GM12878 (cell line): ENCODE data around the gene ME1. TPM values are rescaled to one million over a fixed set of nuclear protein-coding genes. Genes with fewer than 3 reads are reported as not detected.

Experiments used
- ATAC-seq: fragments of 200-7000 bp; cut with Tn5 transposase; 3 replicates; pipeline ENCODE4 v1.9.1; 2020; ENCODE audit warnings: mild to moderate bottlenecking, moderate library complexity
- BruUV-seq: library from RNA; stranded (reverse); fragments of 400-500 nt; replicated peaks from 2 replicates; lab custom pipeline; 2021; lab: Mats Ljungman, UMichigan
- CTCF ChIA-PET: fragments of 300-600 bp; sonication (Branson Sonifier 250); formaldehyde crosslinking; extraction: SDS; loops from one replicate; lab custom pipeline; 2021; ENCODE audit warnings: inconsistent platforms; lab: Yijun Ruan, JAX
- POLR2A ChIA-PET: fragments of 350-600 bp; formaldehyde crosslinking; extraction: SDS; loops from one replicate; lab custom pipeline; 2021; ENCODE audit warnings: inconsistent platforms; lab: Charles Lee
- RAD21 ChIA-PET: fragments of 300-600 bp; sonication (Branson Sonifier 250); formaldehyde crosslinking; loops from one replicate; lab custom pipeline; 2023; ENCODE audit warnings: antibody characterized with exemption; ENCODE audit not compliant: unreplicated experiment; lab: Charles Lee
- SMC1A ChIA-PET: fragments of 300-600 bp; sonication (Branson Sonifier 250); formaldehyde crosslinking; loops from one replicate; lab custom pipeline; 2023; ENCODE audit not compliant: unreplicated experiment, uncharacterized antibody; lab: Charles Lee
- DNase-seq: peaks from one replicate; pipeline ENCODE4 v3.0.0-alpha.2; 2011; ENCODE audit warnings: low read depth, low spot score
- FAIRE-seq: peaks from 3 replicates; lab custom pipeline; 2011; peaks lifted over from hg19 to GRCh38; lab: Jason Lieb, UNC
- H2AFZ ChIP-seq: 2 replicates; pipeline ENCODE4 v1.6.0; 2011; ENCODE audit warnings: low read depth, low read length, control low read depth; ENCODE audit not compliant: control insufficient read depth
- H3K27ac ChIP-seq: 2 replicates; pipeline ENCODE4 v1.5.1; 2011; ENCODE audit warnings: control low read depth; ENCODE audit not compliant: control insufficient read depth, insufficient read depth
- H3K27me3 ChIP-seq, 2 experiments: replicated peaks in 1 of 2; 2 replicates each; pipeline versions ENCODE4 v1.6.0 to v1.6.1; 2011; ENCODE audit warnings: low read length in 1 of 2; ENCODE audit not compliant: control insufficient read depth in 2 of 2, insufficient read depth in 2 of 2
- H3K36me3 ChIP-seq, 2 experiments: 2 replicates each; pipeline ENCODE4 v1.5.1; 2011; ENCODE audit warnings: low read length in 1 of 2; ENCODE audit not compliant: control insufficient read depth in 2 of 2, insufficient read depth in 2 of 2
- H3K4me1 ChIP-seq: 2 replicates; pipeline ENCODE4 v1.6.1; 2011; ENCODE audit warnings: mild to moderate bottlenecking, low read length, moderate library complexity, mixed read lengths; ENCODE audit not compliant: control insufficient read depth, insufficient read depth
- H3K4me2 ChIP-seq: 2 replicates; pipeline ENCODE4 v1.6.0; 2011; ENCODE audit warnings: control low read depth; ENCODE audit not compliant: control insufficient read depth, insufficient read depth
- H3K4me3 ChIP-seq: fragments of 200-600 bp; sonication (generic); 2 replicates; pipeline ENCODE4 v1.5.1; 2016
- H3K79me2 ChIP-seq: 2 replicates; pipeline ENCODE4 v1.6.0; 2011; ENCODE audit warnings: low read length; ENCODE audit not compliant: control insufficient read depth, insufficient read depth
- H3K9ac ChIP-seq: 2 replicates; pipeline ENCODE4 v1.8.0; 2011; ENCODE audit warnings: low read length, control low read depth, mixed read lengths; ENCODE audit not compliant: control insufficient read depth, insufficient read depth
- H3K9me3 ChIP-seq: replicated peaks from 3 replicates; pipeline ENCODE4 v1.5.1; 2011; ENCODE audit warnings: mild to moderate bottlenecking, low read length; ENCODE audit not compliant: control insufficient read depth, insufficient read depth
- H4K20me1 ChIP-seq: 2 replicates; pipeline ENCODE4 v1.6.0; 2011; ENCODE audit not compliant: control insufficient read depth, insufficient read depth
- CTCF ChIP-seq, 3 experiments: IDR thresholded peaks in 2 of 3; conservative IDR thresholded peaks in 1 of 3; 2 replicates each; pipeline ENCODE4 v1.5.1; 2011; ENCODE audit warnings: low read depth in 3 of 3, low read length in 3 of 3, mild to moderate bottlenecking in 3 of 3, control low read depth in 2 of 3, moderate library complexity in 2 of 3, inconsistent platforms in 1 of 3, mixed read lengths in 1 of 3; ENCODE audit not compliant: control insufficient read depth in 2 of 3, insufficient read depth in 1 of 3; ENCODE audit errors: extremely low read depth in 1 of 3
- IRF4 ChIP-seq: IDR thresholded peaks from 2 replicates; pipeline ENCODE4 v1.6.1; 2011; ENCODE audit warnings: low read depth, low read length
- PML ChIP-seq: IDR thresholded peaks from 2 replicates; pipeline ENCODE4 v1.6.1; 2012; ENCODE audit warnings: low read length, inconsistent platforms
- RAD21 ChIP-seq: IDR thresholded peaks from 2 replicates; pipeline ENCODE4 v1.6.1; 2011; ENCODE audit warnings: mild to moderate bottlenecking, low read depth, low read length, moderate library complexity; ENCODE audit not compliant: insufficient read depth
- SMC3 ChIP-seq: IDR thresholded peaks from 2 replicates; pipeline ENCODE4 v1.6.1; 2011; ENCODE audit warnings: low read length, improper control_type of control experiment, borderline replicate concordance
- WGBS: methylation state at CpG from one replicate; pipeline ENCODE4 v1.1.6; 2016; ENCODE audit warnings: low lambda C conversion rate; ENCODE audit not compliant: insufficient replicate concordance, insufficient coverage; ENCODE audit errors: missing lambda C conversion rate; 5-methylcytosine and 5-hydroxymethylcytosine counted together
- in situ Hi-C: fragments of 300-500 bp; cut with MboI; formaldehyde crosslinking; loops from 9 replicates; pipeline ENCODE4 v1.14.3; 2018; ENCODE audit warnings: mixed read lengths
- intact Hi-C: fragments of 100-400 bp; cut with micrococcal nuclease; formaldehyde crosslinking; loops from one replicate; pipeline ENCODE4 v1.14.2; 2022; ENCODE audit not compliant: unreplicated experiment
- polyA plus RNA-seq, 11 experiments: library from polyadenylated mRNA; depleted of rRNA in 4 of 11; unstranded in 6 of 11; stranded (reverse) in 5 of 11; fragments of >200 nt; fragmentation: Nextera tagmentation in 4 of 11; fragmentation: Illumina TruSeq in 1 of 11; extraction: Ambion mirVana in 4 of 11; extraction: Trizol in 1 of 11; gene quantifications; 1 replicate in 1 of 11; 2 replicates in 10 of 11; pipeline versions ENCODE4 v1.2.1 to v1.2.3, GENCODE V29; 2011 to 2016; ENCODE audit warnings: inconsistent platforms in 2 of 11, missing spikeins in 2 of 11, low read depth in 1 of 11
- total RNA-seq, 4 experiments: library from RNA; depleted of rRNA in 3 of 4; stranded (reverse); fragments of >200 nt in 3 of 4; fragmentation: Illumina TruSeq in 1 of 4; extraction: Trizol in 1 of 4; gene quantifications; 2 replicates each; pipeline versions ENCODE4 v1.2.1 to v1.2.3, GENCODE V29; 2013 to 2021

Gene ME1
- total and polyA plus RNA-seq, 10 of the 15 experiments (the other 5 are each of a cell fraction or from before 2014, with no cell fraction given): 3.6 to 11.8 (median 8.4) TPM

GRCh38 chr6:83226517-83226916 is 204.3 kb downstream of the ME1 start:
- DNase-seq: no peak
- H3K9me3 ChIP-seq: no peaks in the 10 kb centered on the region
- SMC1A ChIA-PET: interaction anchor here (1.5 to 2.1 kb wide), 2 partner anchors 160 to 288 kb away, joined by 4 to 8 read pairs; no protein-coding TSS in a partner anchor
- H3K27me3 ChIP-seq: no peaks in the 10 kb centered on the region
- H3K9ac ChIP-seq: no peak overlapping the region
- no peak overlapping the region for H3K4me3 ChIP-seq
- POLR2A ChIA-PET: no interaction called here
- FAIRE-seq: no peak
- intact Hi-C loops: loop anchor here (10.0 kb wide), 1 partner anchor 368 kb away; no protein-coding TSS in a partner anchor
- no TSS peak for BruUV-seq
- H2AFZ ChIP-seq: no peak overlapping the region
- no peaks in the 10 kb centered on the region for H4K20me1 ChIP-seq
- no peak for ATAC-seq
- 0% methylated on average over 1 of the region's 1 CpG for WGBS
- in situ Hi-C loops: no loop called here
- RAD21 ChIA-PET: interaction anchor here (1.0 to 1.7 kb wide), 2 partner anchors 159 to 288 kb away, joined by 3 to 4 read pairs; partner anchors contain the start of gene DOP1A
- H3K4me1 ChIP-seq: no peaks in the 10 kb centered on the region
- TF ChIP-seq IRF4: no peak
- TF ChIP-seq, all 136 proteins: peak for 0
- H3K4me2 ChIP-seq: no peak overlapping the region
- H3K27ac ChIP-seq: no peak overlapping the region
- H3K79me2 ChIP-seq: no peaks in the 10 kb centered on the region
- CTCF ChIA-PET: interaction anchor here (1.0 to 2.0 kb wide), 3 partner anchors 10 to 287 kb away, joined by 3 to 7 read pairs (median 5); partner anchors contain the start of gene DOP1A
- H3K36me3 ChIP-seq: no peaks in the 10 kb centered on the region

- Histone ChIP-seq H3K4me2 (no peak overlapping the region), H3K27me3 (no peaks in the 10 kb centered on the region), H3K79me2 (no peaks in the 10 kb centered on the region), H3K4me1 (no peaks in the 10 kb centered on the region), H3K9ac (no peak overlapping the region), H3K4me3 (no peak overlapping the region), H3K36me3 (no peaks in the 10 kb centered on the region; a peak in 1 of 4 replicates), H2AFZ (no peak overlapping the region), H3K27ac (no peak overlapping the region), H4K20me1 (no peaks in the 10 kb centered on the region), H3K9me3 (no peaks in the 10 kb centered on the region)
- RAD21 ChIA-PET: interaction anchor here (0.7 to 5.4 kb wide), 14 partner anchors 10 to 621 kb away, joined by 3 to 103 read pairs (median 3); partner anchors contain the start of genes DOP1A, PRSS35 and UBE3D
- WGBS: 31% methylated on average over 3 of the region's 3 CpGs
- BruUV-seq: no TSS peak
- FAIRE-seq (peak; percentile 95), DNase-seq (no peak), ATAC-seq (peak; percentile 65)
- intact Hi-C loops (loop anchor here (1.0 to 10.0 kb wide), 3 partner anchors 192 to 373 kb away; no protein-coding TSS in a partner anchor), in situ Hi-C loops (loop anchor here (5.0 kb wide), 1 partner anchor 295 kb away; no protein-coding TSS in a partner anchor)
- POLR2A ChIA-PET: no interaction called here
- SMC1A ChIA-PET: interaction anchor here (1.0 to 10.5 kb wide), 24 partner anchors 9 to 375 kb away, joined by 3 to 277 read pairs (median 4); partner anchors contain the start of genes DOP1A, ME1, PRSS35 and UBE3D
- TF ChIP-seq IRF4: no peak
- TF ChIP-seq PML: no peak
- peak; percentile 32 to 61 (median 32); a peak in 2 of 6 replicates for TF ChIP-seq CTCF (IDR thresholded peaks at IDR 0.05 in 2 of 3, conservative IDR thresholded peaks at IDR 0.05 in 1 of 3; ENCODE audit: control insufficient read depth in 2 of 3, extremely low read depth in 1 of 3, insufficient read depth in 1 of 3, low read depth in 3 of 3, low read length in 3 of 3)
- TF ChIP-seq SMC3: peak; percentile 71; the same call in 1 of the 2 replicates
- TF ChIP-seq RAD21: peak; percentile 74
- CTCF ChIA-PET: interaction anchor here (0.8 to 19.5 kb wide), 33 partner anchors 9 to 955 kb away, joined by 3 to 635 read pairs (median 4); partner anchors contain the start of genes DOP1A, PRSS35 and UBE3D
Measured at GRCh38 chr6:83221889-83222479, 208.9 kb downstream of the ME1 start.
